T-helper 17 cell (primary cell): Measurements from ENCODE around the gene CROCC2. TPM values are rescaled to one million over a fixed set of nuclear protein-coding genes. Genes with fewer than 3 reads are reported as not detected.

ENCODE experiments used
- ATAC-seq: fragments of 150-1000 bp; cut with Tn5 transposase; 2 replicates; pipeline ENCODE4 v1.10.0; 2021; ENCODE audit warnings: mild to moderate bottlenecking, moderate library complexity
- DNase-seq, 3 donors: peaks; one replicate each; pipeline versions ENCODE4 v3.0.0 to v3.0.0-alpha.2; 2020 to 2021
- H3K9me3 ChIP-seq: one replicate; pipeline ENCODE4 v1.7.0; 2013; ENCODE audit warnings: low read length, mild to moderate bottlenecking; ENCODE audit not compliant: control insufficient read depth, poor library complexity, severe bottlenecking
- H3K27ac Mint-ChIP-seq: one replicate; pipeline ENCODE4 v1.8.0; 2022; ENCODE audit warnings: mild to moderate bottlenecking, moderate library complexity, mixed read lengths
- H3K27me3 Mint-ChIP-seq: one replicate; pipeline ENCODE4 v1.8.0; 2022; ENCODE audit warnings: mixed read lengths
- H3K36me3 Mint-ChIP-seq: one replicate; pipeline ENCODE4 v1.8.0; 2022; ENCODE audit warnings: low read depth, mixed read lengths
- H3K4me1 Mint-ChIP-seq: one replicate; pipeline ENCODE4 v1.8.0; 2022; ENCODE audit warnings: mild to moderate bottlenecking, mixed read lengths
- H3K4me3 Mint-ChIP-seq: one replicate; pipeline ENCODE4 v1.8.0; 2022; ENCODE audit warnings: mild to moderate bottlenecking, moderate library complexity, mixed read lengths
- total RNA-seq, 4 donors: library from RNA in 2 of 4; stranded (reverse) in 2 of 4; gene quantifications; one replicate each; pipeline ENCODE4 v1.2.3 and lab custom pipeline; 2022 to 2026

CROCC2 gene
- total RNA-seq, 2 donors from 2014 or later: not detected

- H3K27ac Mint-ChIP-seq: no peak overlapping the region
- no peaks in the 10 kb centered on the region for H3K36me3 Mint-ChIP-seq
- no peak for DNase-seq
- no peaks in the 10 kb centered on the region for H3K27me3 Mint-ChIP-seq
- ATAC-seq: no peak
- H3K9me3 ChIP-seq: no peaks in the 10 kb centered on the region
- H3K4me1 Mint-ChIP-seq: peaks cover 2% of the 10 kb centered on the region
- H3K4me3 Mint-ChIP-seq: no peak overlapping the region
Observed at GRCh38 chr2:240879105-240879504, 27.0 kb upstream of the CROCC2 start.

- no peak overlapping the region for H3K4me3 Mint-ChIP-seq
- DNase-seq (no peak), ATAC-seq (no peak)
- H3K27me3 Mint-ChIP-seq: no peaks in the 10 kb centered on the region
- H3K4me1 Mint-ChIP-seq: peaks cover 2% of the 10 kb centered on the region
- H3K36me3 Mint-ChIP-seq: no peaks in the 10 kb centered on the region
- no peaks in the 10 kb centered on the region for H3K9me3 ChIP-seq
- H3K27ac Mint-ChIP-seq: no peak overlapping the region
Observed at GRCh38 chr2:240881913-240882312, 24.2 kb upstream of the CROCC2 start.

GRCh38 chr2:240884221-240884620 lies 21.9 kb upstream of the CROCC2 start:
- DNase-seq: no peak
- no peaks in the 10 kb centered on the region for H3K9me3 ChIP-seq
- Mint-ChIP-seq H3K4me3 (no peak overlapping the region), H3K36me3 (no peaks in the 10 kb centered on the region), H3K27ac (no peak overlapping the region), H3K4me1 (peaks cover 2% of the 10 kb centered on the region), H3K27me3 (no peaks in the 10 kb centered on the region)
- ATAC-seq: no peak

GRCh38 chr2:240884745-240885144 lies 21.4 kb upstream of the CROCC2 start:
- H3K4me3 Mint-ChIP-seq: no peak overlapping the region
- H3K36me3 Mint-ChIP-seq: no peaks in the 10 kb centered on the region
- ATAC-seq (no peak), DNase-seq (no peak)
- peaks cover 2% of the 10 kb centered on the region for H3K4me1 Mint-ChIP-seq
- no peaks in the 10 kb centered on the region for H3K27me3 Mint-ChIP-seq
- no peaks in the 10 kb centered on the region for H3K9me3 ChIP-seq
- H3K27ac Mint-ChIP-seq: no peak overlapping the region

- DNase-seq (peak in 1 of 3 donors; percentile 6), ATAC-seq (no peak)
- Mint-ChIP-seq H3K4me1 (no peaks in the 10 kb centered on the region), H3K36me3 (no peaks in the 10 kb centered on the region), H3K27ac (no peak overlapping the region), H3K4me3 (no peak overlapping the region), H3K27me3 (no peaks in the 10 kb centered on the region)
- H3K9me3 ChIP-seq: no peaks in the 10 kb centered on the region
Observed at GRCh38 chr2:240885566-240885965, 20.6 kb upstream of the CROCC2 start.

GRCh38 chr2:240886023-240886565 lies 20.0 kb upstream of the CROCC2 start:
- ATAC-seq: no peak
- Mint-ChIP-seq H3K27me3 (no peaks in the 10 kb centered on the region), H3K36me3 (no peaks in the 10 kb centered on the region), H3K4me3 (no peak overlapping the region), H3K4me1 (no peaks in the 10 kb centered on the region), H3K27ac (no peak overlapping the region)
- H3K9me3 ChIP-seq: no peaks in the 10 kb centered on the region
- no peak for DNase-seq

GRCh38 chr2:240886678-240887609 lies 19.2 kb upstream of the CROCC2 start:
- no peaks in the 10 kb centered on the region for H3K9me3 ChIP-seq
- no peak overlapping the region for H3K4me3 Mint-ChIP-seq
- H3K4me1 Mint-ChIP-seq: no peaks in the 10 kb centered on the region
- H3K27me3 Mint-ChIP-seq: peaks cover 5% of the 10 kb centered on the region
- ATAC-seq (no peak), DNase-seq (peak in 2 of 3 donors; percentile 4 to 6)
- no peaks in the 10 kb centered on the region for H3K36me3 Mint-ChIP-seq
- no peak overlapping the region for H3K27ac Mint-ChIP-seq

- peaks cover 5% of the 10 kb centered on the region for H3K27me3 Mint-ChIP-seq
- ATAC-seq (no peak), DNase-seq (peak in 1 of 3 donors; percentile 6)
- no peaks in the 10 kb centered on the region for H3K9me3 ChIP-seq
- H3K36me3 Mint-ChIP-seq: no peaks in the 10 kb centered on the region
- H3K4me3 Mint-ChIP-seq: no peak overlapping the region
- H3K4me1 Mint-ChIP-seq: no peaks in the 10 kb centered on the region
- no peak overlapping the region for H3K27ac Mint-ChIP-seq
Observed at GRCh38 chr2:240887631-240888030, 18.5 kb upstream of the CROCC2 start.

- no peaks in the 10 kb centered on the region for H3K9me3 ChIP-seq
- H3K4me3 Mint-ChIP-seq: no peak overlapping the region
- no peaks in the 10 kb centered on the region for H3K4me1 Mint-ChIP-seq
- ATAC-seq: no peak
- no peaks in the 10 kb centered on the region for H3K36me3 Mint-ChIP-seq
- no peak overlapping the region for H3K27ac Mint-ChIP-seq
- peaks cover 5% of the 10 kb centered on the region for H3K27me3 Mint-ChIP-seq
- DNase-seq: peak in 1 of 3 donors; percentile 6
Observed at GRCh38 chr2:240888130-240888889, 17.8 kb upstream of the CROCC2 start.

GRCh38 chr2:240888890-240889573 lies 17.1 kb upstream of the CROCC2 start:
- Mint-ChIP-seq H3K4me3 (no peak overlapping the region), H3K27ac (no peak overlapping the region), H3K4me1 (no peaks in the 10 kb centered on the region), H3K36me3 (no peaks in the 10 kb centered on the region), H3K27me3 (peaks cover 5% of the 10 kb centered on the region)
- H3K9me3 ChIP-seq: no peaks in the 10 kb centered on the region
- no peak for ATAC-seq
- DNase-seq: no peak

- Mint-ChIP-seq H3K27ac (no peak overlapping the region), H3K4me1 (no peaks in the 10 kb centered on the region), H3K36me3 (no peaks in the 10 kb centered on the region), H3K27me3 (peaks cover 5% of the 10 kb centered on the region), H3K4me3 (no peak overlapping the region)
- DNase-seq: no peak
- H3K9me3 ChIP-seq: no peaks in the 10 kb centered on the region
- ATAC-seq: no peak
Observed at GRCh38 chr2:240889601-240890560, 16.3 kb upstream of the CROCC2 start.

- Mint-ChIP-seq H3K36me3 (no peaks in the 10 kb centered on the region), H3K27me3 (peaks cover 5% of the 10 kb centered on the region), H3K4me1 (no peaks in the 10 kb centered on the region), H3K27ac (no peak overlapping the region), H3K4me3 (no peak overlapping the region)
- H3K9me3 ChIP-seq: no peaks in the 10 kb centered on the region
- no peak for ATAC-seq
- no peak for DNase-seq
Observed at GRCh38 chr2:240890691-240891090, 15.4 kb upstream of the CROCC2 start.
